Keratinocyte (primary cell): ENCODE results near the gene NCBP2. TPM values are rescaled to one million over a fixed set of nuclear protein-coding genes. Genes with fewer than 3 reads are reported as not detected.

Experiments
- DNase-seq: peaks from one replicate; pipeline ENCODE4 v3.0.0-alpha.2; 2011; ENCODE audit warnings: low read depth, missing footprints, low spot score
- FAIRE-seq: peaks from 2 replicates; lab custom pipeline; 2011; peaks lifted over from hg19 to GRCh38; lab: Jason Lieb, UNC
- H2AFZ ChIP-seq: 2 replicates; pipeline ENCODE4 v1.6.0; 2012; ENCODE audit warnings: low read length, control low read depth, inconsistent platforms; ENCODE audit not compliant: control insufficient read depth
- H3K27ac ChIP-seq: 2 replicates; pipeline ENCODE4 v1.5.1; 2011; ENCODE audit warnings: low read length; ENCODE audit not compliant: control insufficient read depth, insufficient read depth
- H3K27me3 ChIP-seq: 3 replicates; pipeline ENCODE4 v1.6.0; 2011; ENCODE audit warnings: low read length; ENCODE audit not compliant: control insufficient read depth, insufficient read depth; ENCODE audit errors: extremely low read depth
- H3K36me3 ChIP-seq, 2 experiments: 2 replicates in 1 of 2; 3 replicates in 1 of 2; pipeline ENCODE4 v1.5.1; 2011; ENCODE audit warnings: low read length in 2 of 2, mild to moderate bottlenecking in 1 of 2; ENCODE audit not compliant: control insufficient read depth in 2 of 2, insufficient read depth in 2 of 2; ENCODE audit errors: extremely low read depth in 1 of 2
- H3K4me1 ChIP-seq: 3 replicates; pipeline ENCODE4 v1.5.1; 2011; ENCODE audit warnings: low read length; ENCODE audit not compliant: control insufficient read depth, insufficient read depth; ENCODE audit errors: extremely low read depth
- H3K4me2 ChIP-seq: 3 replicates; pipeline ENCODE4 v1.6.0; 2011; ENCODE audit warnings: low read depth, low read length; ENCODE audit not compliant: control insufficient read depth, insufficient read depth; ENCODE audit errors: extremely low read depth
- H3K4me3 ChIP-seq, 3 experiments: fragments of 200-600 bp in 1 of 3; sonication (generic) in 1 of 3; 2 replicates in 2 of 3; 3 replicates in 1 of 3; pipeline ENCODE4 v1.5.1; 2011 to 2016; ENCODE audit warnings: low read length in 3 of 3, mild to moderate bottlenecking in 3 of 3, control low read depth in 2 of 3, inconsistent platforms in 1 of 3, low read depth in 1 of 3, mixed read lengths in 1 of 3, mixed run types in 1 of 3, moderate library complexity in 1 of 3; ENCODE audit not compliant: control insufficient read depth in 2 of 3, insufficient read depth in 2 of 3; ENCODE audit errors: extremely low read depth in 1 of 3
- H3K79me2 ChIP-seq: 2 replicates; pipeline ENCODE4 v1.6.0; 2012; ENCODE audit warnings: low read length; ENCODE audit not compliant: control insufficient read depth, insufficient read depth
- H3K9ac ChIP-seq: 3 replicates; pipeline ENCODE4 v1.6.0; 2011; ENCODE audit warnings: low read length; ENCODE audit not compliant: control insufficient read depth, insufficient read depth; ENCODE audit errors: extremely low read depth
- H3K9me1 ChIP-seq: 3 replicates; pipeline ENCODE4 v1.6.0; 2011; ENCODE audit warnings: low read length; ENCODE audit not compliant: control insufficient read depth, insufficient read depth; ENCODE audit errors: extremely low read depth
- H3K9me3 ChIP-seq: 2 replicates; pipeline ENCODE4 v1.5.1; 2012; ENCODE audit warnings: low read depth, low read length; ENCODE audit not compliant: control insufficient read depth
- H4K20me1 ChIP-seq: 3 replicates; pipeline ENCODE4 v1.6.0; 2011; ENCODE audit warnings: low read length; ENCODE audit not compliant: control insufficient read depth, insufficient read depth; ENCODE audit errors: extremely low read depth
- CTCF ChIP-seq, 3 experiments: IDR thresholded peaks in 1 of 3; conservative IDR thresholded peaks in 1 of 3; optimal IDR thresholded peaks in 1 of 3; 2 replicates in 2 of 3; 3 replicates in 1 of 3; pipeline versions ENCODE3 to v1.5.1; 2011; ENCODE audit warnings: low read length in 3 of 3, mild to moderate bottlenecking in 3 of 3, moderate library complexity in 2 of 3, control low read depth in 1 of 3, inconsistent platforms in 1 of 3; ENCODE audit not compliant: insufficient read depth in 2 of 3; ENCODE audit errors: extremely low read depth in 1 of 3
- EZH2 ChIP-seq: IDR thresholded peaks from one replicate; pipeline ENCODE4 v1.6.1; 2012; ENCODE audit warnings: inconsistent platforms, mild to moderate bottlenecking, low read length, moderate library complexity
- dilution Hi-C: fragments of 300-500 bp; cut with MboI; formaldehyde crosslinking; loops from one replicate; pipeline ENCODE4 v1.7.0; 2020; ENCODE audit warnings: low sequenced_read_pairs; ENCODE audit not compliant: extremely low pct_ligation_motif_present
- polyA plus RNA-seq, 5 experiments: library from polyadenylated mRNA; depleted of rRNA in 3 of 5; stranded (reverse) in 3 of 5; stranded (forward) in 1 of 5; unstranded in 1 of 5; fragments of >200 nt; gene quantifications; 1 replicate in 1 of 5; 2 replicates in 3 of 5; 3 replicates in 1 of 5; pipeline versions ENCODE4 v1.2.1 to v1.2.3, GENCODE V29; 2011 to 2012; ENCODE audit warnings: missing spikeins in 2 of 5, low read depth in 1 of 5, low replicate concordance in 1 of 5

The NCBP2 gene
- polyA plus RNA-seq, 1 donor (not counting 4 experiments of a cell fraction or from before 2014, with no cell fraction given): 71.4 TPM

DNA sequence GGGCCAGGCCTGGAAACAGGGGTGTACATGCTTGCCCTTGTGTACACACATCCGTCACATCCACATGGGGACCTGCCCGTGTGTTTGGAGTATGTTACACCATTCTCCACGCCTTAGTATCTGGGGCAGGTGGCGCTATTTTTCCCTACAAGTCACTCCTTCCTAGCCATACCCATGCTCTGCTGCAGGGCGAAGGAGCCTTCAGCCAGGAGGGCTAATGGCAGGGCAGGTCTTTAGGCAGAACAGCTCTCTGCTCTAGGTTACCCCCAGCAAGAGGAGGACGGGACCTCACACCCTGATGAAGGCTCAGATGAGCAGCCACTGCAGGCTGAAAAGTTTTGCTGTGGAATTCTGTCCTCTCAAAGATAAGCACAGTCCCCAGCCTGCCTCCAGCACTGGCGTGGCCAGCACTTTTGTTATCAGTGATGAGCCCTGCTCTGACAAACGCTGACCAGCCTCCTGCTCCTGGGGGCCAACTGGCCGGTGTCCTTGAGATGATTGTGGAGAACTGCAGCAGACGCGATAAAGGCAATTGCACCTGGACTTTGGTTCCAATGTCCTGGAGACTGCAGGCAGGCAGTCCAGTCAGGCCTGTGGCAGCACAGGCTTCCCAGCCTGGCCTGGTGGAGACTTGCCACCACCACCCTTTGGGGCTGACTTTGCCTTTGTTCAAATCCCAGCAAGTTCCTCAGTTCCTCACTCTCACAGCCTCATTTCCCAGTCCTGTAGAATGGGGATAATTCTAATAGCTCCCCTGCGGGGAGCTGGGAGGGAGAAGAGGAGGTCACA is 46.1 kb upstream of the NCBP2 start:
- Histone ChIP-seq H3K27me3 (peaks cover 8% of the 10 kb centered on the region), H2AFZ (no peak overlapping the region), H3K27ac (no peak overlapping the region), H4K20me1 (no peaks in the 10 kb centered on the region), H3K9me1 (no peaks in the 10 kb centered on the region), H3K9me3 (no peaks in the 10 kb centered on the region), H3K79me2 (no peaks in the 10 kb centered on the region), H3K4me1 (no peaks in the 10 kb centered on the region), H3K4me3 (no peak overlapping the region), H3K9ac (no peak overlapping the region), H3K4me2 (no peak overlapping the region), H3K36me3 (no peaks in the 10 kb centered on the region)
- dilution Hi-C loops: no loop called here
- FAIRE-seq (no peak), DNase-seq (no peak)
- TF ChIP-seq CTCF (optimal IDR thresholded peaks at IDR 0.05 in 1 of 3, IDR thresholded peaks at IDR 0.05 in 1 of 3, conservative IDR thresholded peaks at IDR 0.05 in 1 of 3; ENCODE audit: extremely low read depth in 1 of 3, insufficient read depth in 2 of 3, low read length in 3 of 3) (no peak), EZH2 (no peak)

- FAIRE-seq (no peak), DNase-seq (no peak)
- Histone ChIP-seq H2AFZ (no peak overlapping the region), H3K4me1 (no peaks in the 10 kb centered on the region), H3K27me3 (peaks cover 8% of the 10 kb centered on the region), H3K36me3 (no peaks in the 10 kb centered on the region), H3K9me3 (no peaks in the 10 kb centered on the region), H3K27ac (no peak overlapping the region), H3K79me2 (no peaks in the 10 kb centered on the region), H3K9ac (no peak overlapping the region), H3K4me2 (no peak overlapping the region), H4K20me1 (no peaks in the 10 kb centered on the region), H3K9me1 (no peaks in the 10 kb centered on the region), H3K4me3 (no peak overlapping the region)
- dilution Hi-C loops: no loop called here
- TF ChIP-seq EZH2: no peak
- no peak for TF ChIP-seq CTCF (optimal IDR thresholded peaks at IDR 0.05 in 1 of 3, IDR thresholded peaks at IDR 0.05 in 1 of 3, conservative IDR thresholded peaks at IDR 0.05 in 1 of 3; ENCODE audit: extremely low read depth in 1 of 3, insufficient read depth in 2 of 3, low read length in 3 of 3)
Observed at GRCh38 chr3:196987022-196987421, 44.7 kb upstream of the NCBP2 start.
